GM23338 (cell line): Measurements from ENCODE around the gene MAVS.

ENCODE experiments used
- EZH2 ChIP-seq: fragments of 200-600 bp; sonication (generic); IDR thresholded peaks from one replicate; pipeline ENCODE4 v1.8.0; 2017; ENCODE audit warnings: antibody characterized with exemption, mild to moderate bottlenecking, low read depth; ENCODE audit not compliant: unreplicated experiment
- NANOG ChIP-seq: IDR thresholded peaks from 2 replicates; pipeline ENCODE4 v1.6.1; 2016; ENCODE audit warnings: antibody characterized with exemption, borderline replicate concordance
- POLR2AphosphoS5 ChIP-seq: IDR thresholded peaks from 2 replicates; pipeline ENCODE4 v1.6.1; 2016; ENCODE audit warnings: antibody characterized with exemption, low read depth
- REST ChIP-seq: IDR thresholded peaks from one replicate; pipeline ENCODE4 v1.6.1; 2018; ENCODE audit warnings: antibody characterized with exemption; ENCODE audit not compliant: unreplicated experiment
- TF ChIP-seq, protein P1 (sequence below), 2 experiments: fragments of 200-600 bp in 1 of 2; sonication (generic) in 1 of 2; conservative IDR thresholded peaks; 2 replicates each; pipeline versions ENCODE4 v1.5.1 to v1.6.1; 2016 to 2017; ENCODE audit warnings: antibody characterized with exemption in 2 of 2, low read depth in 2 of 2, mild to moderate bottlenecking in 2 of 2, moderate library complexity in 1 of 2

DNA sequence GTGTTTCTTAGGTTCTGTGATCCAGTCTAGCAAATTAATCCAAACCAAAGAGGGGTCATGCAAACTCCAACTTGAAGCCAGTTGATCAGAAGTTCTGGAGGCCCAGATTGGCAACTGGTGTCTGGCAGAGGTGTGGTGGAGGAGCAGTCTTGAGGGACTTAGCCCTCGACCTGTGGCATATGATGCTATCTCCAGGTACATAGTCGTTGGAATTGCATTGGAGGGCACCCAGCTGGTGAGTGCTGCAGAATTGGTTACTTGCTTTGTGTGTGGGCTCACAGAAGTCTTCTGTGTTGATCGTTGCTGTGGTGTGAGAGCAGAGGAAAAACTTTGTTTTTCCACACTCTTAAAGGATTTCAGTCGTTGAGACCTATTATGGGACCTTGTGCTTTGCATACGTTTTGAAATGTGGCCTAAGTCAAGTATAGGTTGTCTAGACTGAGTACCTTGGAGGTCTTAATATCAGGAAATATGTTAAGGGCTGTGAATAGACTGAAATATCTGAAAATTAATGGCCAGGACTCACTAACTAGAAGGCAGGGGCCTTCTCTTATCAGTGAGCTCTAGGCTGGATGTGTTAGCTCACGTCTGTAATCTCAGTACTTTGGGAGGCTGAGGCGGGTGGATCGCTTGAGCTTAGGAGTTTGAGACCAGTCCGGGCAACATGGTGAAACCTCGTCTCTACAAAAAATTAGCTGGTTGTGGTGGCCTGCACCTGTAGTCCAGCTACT, 50.4 kb downstream of the MAVS start:
- TF ChIP-seq EZH2 = no peak
- no peak for TF ChIP-seq POLR2AphosphoS5
- no peak for TF ChIP-seq NANOG
- TF ChIP-seq, protein P1, sequence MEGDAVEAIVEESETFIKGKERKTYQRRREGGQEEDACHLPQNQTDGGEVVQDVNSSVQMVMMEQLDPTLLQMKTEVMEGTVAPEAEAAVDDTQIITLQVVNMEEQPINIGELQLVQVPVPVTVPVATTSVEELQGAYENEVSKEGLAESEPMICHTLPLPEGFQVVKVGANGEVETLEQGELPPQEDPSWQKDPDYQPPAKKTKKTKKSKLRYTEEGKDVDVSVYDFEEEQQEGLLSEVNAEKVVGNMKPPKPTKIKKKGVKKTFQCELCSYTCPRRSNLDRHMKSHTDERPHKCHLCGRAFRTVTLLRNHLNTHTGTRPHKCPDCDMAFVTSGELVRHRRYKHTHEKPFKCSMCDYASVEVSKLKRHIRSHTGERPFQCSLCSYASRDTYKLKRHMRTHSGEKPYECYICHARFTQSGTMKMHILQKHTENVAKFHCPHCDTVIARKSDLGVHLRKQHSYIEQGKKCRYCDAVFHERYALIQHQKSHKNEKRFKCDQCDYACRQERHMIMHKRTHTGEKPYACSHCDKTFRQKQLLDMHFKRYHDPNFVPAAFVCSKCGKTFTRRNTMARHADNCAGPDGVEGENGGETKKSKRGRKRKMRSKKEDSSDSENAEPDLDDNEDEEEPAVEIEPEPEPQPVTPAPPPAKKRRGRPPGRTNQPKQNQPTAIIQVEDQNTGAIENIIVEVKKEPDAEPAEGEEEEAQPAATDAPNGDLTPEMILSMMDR (conservative IDR thresholded peaks at IDR 0.05; ENCODE audit: low read depth in 2 of 2) = no peak
- no peak for TF ChIP-seq REST
